ENCODE data around the gene HEPH. TPM values are rescaled to one million over a fixed set of nuclear protein-coding genes. Genes with fewer than 3 reads are reported as not detected.

HEPH gene
- total RNA-seq, 2 experiments from 2014 or later, result not detected

- intact Hi-C loops (cut with DNase I, micrococcal nuclease), result no loop called here
- H3K9me3 Mint-ChIP-seq, result no peaks in the 10 kb centered on the region
- H3K27me3 ChIP-seq (ENCODE audit: control insufficient read depth in 1 of 2, insufficient read depth in 2 of 2, low read length in 2 of 2), result no peaks in the 10 kb centered on the region
- no peaks in the 10 kb centered on the region for H3K36me3 ChIP-seq (ENCODE audit: insufficient read depth, low read length)
- no peak for DNase-seq
- H3K9me3 ChIP-seq (ENCODE audit: control insufficient read depth in 1 of 2, insufficient read depth in 1 of 2, low read length in 2 of 2), result no peaks in the 10 kb centered on the region
- H3K4me1 Mint-ChIP-seq (ENCODE audit: low read depth), result peaks cover 31% of the 10 kb centered on the region
- no peak for ATAC-seq (ENCODE audit: poor library complexity)
- no peaks in the 10 kb centered on the region for H3K27me3 Mint-ChIP-seq
- no peak overlapping the region for H3K4me3 Mint-ChIP-seq
- ChIA-PET CTCF (no interaction called here), POLR2A (no interaction called here)
- H3K4me1 ChIP-seq (ENCODE audit: insufficient read depth, low read length), result no peaks in the 10 kb centered on the region
- no peaks in the 10 kb centered on the region for H3K36me3 Mint-ChIP-seq (ENCODE audit: low read depth)
- no peak overlapping the region for H3K27ac Mint-ChIP-seq
- no peak overlapping the region for H3K4me3 ChIP-seq (ENCODE audit: low read length)
- H3K27ac ChIP-seq (ENCODE audit: low read depth in 1 of 2, low read length in 2 of 2), result no peak overlapping the region
- TF ChIP-seq CTCF (IDR thresholded peaks at IDR 0.05), result no peak
Measured at GRCh38 chrX:66200050-66200664, 36.1 kb downstream of the HEPH start.

- Mint-ChIP-seq H3K4me1 (ENCODE audit: low read depth) (peaks cover 30% of the 10 kb centered on the region), H3K9me3 (no peaks in the 10 kb centered on the region), H3K27ac (no peak overlapping the region), H3K4me3 (peak overlapping the region; percentile 52), H3K27me3 (no peaks in the 10 kb centered on the region), H3K36me3 (ENCODE audit: low read depth) (no peaks in the 10 kb centered on the region)
- no peak overlapping the region for H3K4me3 ChIP-seq (ENCODE audit: low read length)
- intact Hi-C loops (cut with DNase I, micrococcal nuclease), result no loop called here
- POLR2A ChIA-PET, result no interaction called here
- H3K36me3 ChIP-seq (ENCODE audit: insufficient read depth, low read length), result no peaks in the 10 kb centered on the region
- H3K27ac ChIP-seq (ENCODE audit: low read depth in 1 of 2, low read length in 2 of 2), result no peak overlapping the region
- DNase-seq (peak in 1 of 14 experiments; percentile 1), ATAC-seq (ENCODE audit: poor library complexity) (no peak)
- H3K9me3 ChIP-seq (ENCODE audit: control insufficient read depth in 1 of 2, insufficient read depth in 1 of 2, low read length in 2 of 2), result no peaks in the 10 kb centered on the region
- H3K4me1 ChIP-seq (ENCODE audit: insufficient read depth, low read length), result no peaks in the 10 kb centered on the region
- TF ChIP-seq CTCF (IDR thresholded peaks at IDR 0.05), result no peak
- no peaks in the 10 kb centered on the region for H3K27me3 ChIP-seq (ENCODE audit: control insufficient read depth in 1 of 2, insufficient read depth in 2 of 2, low read length in 2 of 2)
- CTCF ChIA-PET, result no interaction called here
Measured at GRCh38 chrX:66200855-66201795, 37.1 kb downstream of the HEPH start.

GRCh38 chrX:66203114-66203513 is 39.1 kb downstream of the HEPH start:
- DNase-seq (no peak), ATAC-seq (ENCODE audit: poor library complexity) (no peak)
- Mint-ChIP-seq H3K4me1 (ENCODE audit: low read depth) (peaks cover 30% of the 10 kb centered on the region), H3K9me3 (no peaks in the 10 kb centered on the region), H3K36me3 (ENCODE audit: low read depth) (no peaks in the 10 kb centered on the region), H3K4me3 (no peak overlapping the region), H3K27me3 (no peaks in the 10 kb centered on the region), H3K27ac (no peak overlapping the region)
- POLR2A ChIA-PET, result no interaction called here
- TF ChIP-seq CTCF (IDR thresholded peaks at IDR 0.05), result no peak
- no peak overlapping the region for H3K27ac ChIP-seq (ENCODE audit: low read depth in 1 of 2, low read length in 2 of 2)
- no peaks in the 10 kb centered on the region for H3K4me1 ChIP-seq (ENCODE audit: insufficient read depth, low read length)
- CTCF ChIA-PET, result no interaction called here
- intact Hi-C loops (cut with DNase I, micrococcal nuclease), result no loop called here
- no peak overlapping the region for H3K4me3 ChIP-seq (ENCODE audit: low read length)
- H3K9me3 ChIP-seq (ENCODE audit: control insufficient read depth in 1 of 2, insufficient read depth in 1 of 2, low read length in 2 of 2), result no peaks in the 10 kb centered on the region
- H3K27me3 ChIP-seq (ENCODE audit: control insufficient read depth in 1 of 2, insufficient read depth in 2 of 2, low read length in 2 of 2), result no peaks in the 10 kb centered on the region
- H3K36me3 ChIP-seq (ENCODE audit: insufficient read depth, low read length), result no peaks in the 10 kb centered on the region
